DND-41 (cell line): ENCODE results near the gene TTC13.

ENCODE experiments used
- ATAC-seq: fragments of 200-7000 bp; cut with Tn5 transposase; 3 replicates; pipeline ENCODE4 v1.9.1; 2021; ENCODE audit warnings: low read depth; ENCODE audit not compliant: insufficient read depth
- DNase-seq: peaks from one replicate; pipeline ENCODE4 v3.0.0-alpha.2; 2020
- H2AFZ ChIP-seq: 2 replicates; pipeline ENCODE4 v1.6.0; 2012; ENCODE audit warnings: low read depth, low read length
- H3K27ac ChIP-seq: 2 replicates; pipeline ENCODE4 v1.5.1; 2012; ENCODE audit warnings: low read length, inconsistent platforms
- H3K27me3 ChIP-seq: fragments of 200-600 bp; sonication (generic); 2 replicates; pipeline ENCODE4 v1.6.0; 2012; ENCODE audit warnings: low read length, mild to moderate bottlenecking, inconsistent platforms; ENCODE audit not compliant: insufficient read depth, poor library complexity
- H3K36me3 ChIP-seq: 2 replicates; pipeline ENCODE4 v1.5.1; 2012; ENCODE audit warnings: low read length, inconsistent platforms; ENCODE audit not compliant: insufficient read depth
- H3K4me1 ChIP-seq: 2 replicates; pipeline ENCODE4 v1.5.1; 2012; ENCODE audit warnings: mild to moderate bottlenecking, low read length; ENCODE audit not compliant: insufficient read depth
- H3K4me2 ChIP-seq: 2 replicates; pipeline ENCODE4 v1.6.0; 2012; ENCODE audit warnings: mild to moderate bottlenecking, moderate library complexity, low read length, inconsistent platforms; ENCODE audit not compliant: insufficient read depth
- H3K4me3 ChIP-seq, 2 experiments: fragments of 200-600 bp in 1 of 2; shearing (Covaris generic) in 1 of 2; 2 replicates each; pipeline ENCODE4 v1.5.1; 2012 to 2016; ENCODE audit warnings: inconsistent platforms in 2 of 2, low read length in 2 of 2, mild to moderate bottlenecking in 2 of 2, low read depth in 1 of 2, moderate library complexity in 1 of 2
- H3K79me2 ChIP-seq: 2 replicates; pipeline ENCODE4 v1.6.0; 2012; ENCODE audit warnings: low read length, inconsistent platforms; ENCODE audit not compliant: insufficient read depth
- H3K9ac ChIP-seq: 2 replicates; pipeline ENCODE4 v1.6.0; 2012; ENCODE audit warnings: low read depth, mild to moderate bottlenecking, inconsistent platforms, low read length, moderate library complexity
- H3K9me3 ChIP-seq: 2 replicates; pipeline ENCODE4 v1.5.1; 2012; ENCODE audit warnings: low read length, moderate library complexity, mild to moderate bottlenecking, inconsistent platforms; ENCODE audit not compliant: insufficient read depth, severe bottlenecking
- H4K20me1 ChIP-seq: 2 replicates; pipeline ENCODE4 v1.6.0; 2012; ENCODE audit warnings: low read length; ENCODE audit not compliant: insufficient read depth
- EZH2 ChIP-seq: IDR thresholded peaks from 3 replicates; pipeline ENCODE4 v1.6.1; 2012; ENCODE audit warnings: borderline replicate concordance, low read depth, mild to moderate bottlenecking, moderate library complexity, low read length, inconsistent platforms; ENCODE audit not compliant: severe bottlenecking
- TF ChIP-seq, protein P1 (sequence below): IDR thresholded peaks from 2 replicates; pipeline ENCODE4 v1.5.1; 2012; ENCODE audit warnings: borderline replicate concordance, low read length, moderate library complexity, mild to moderate bottlenecking; ENCODE audit not compliant: poor library complexity, severe bottlenecking; ENCODE audit errors: extremely low read depth

Gene TTC13

DNA sequence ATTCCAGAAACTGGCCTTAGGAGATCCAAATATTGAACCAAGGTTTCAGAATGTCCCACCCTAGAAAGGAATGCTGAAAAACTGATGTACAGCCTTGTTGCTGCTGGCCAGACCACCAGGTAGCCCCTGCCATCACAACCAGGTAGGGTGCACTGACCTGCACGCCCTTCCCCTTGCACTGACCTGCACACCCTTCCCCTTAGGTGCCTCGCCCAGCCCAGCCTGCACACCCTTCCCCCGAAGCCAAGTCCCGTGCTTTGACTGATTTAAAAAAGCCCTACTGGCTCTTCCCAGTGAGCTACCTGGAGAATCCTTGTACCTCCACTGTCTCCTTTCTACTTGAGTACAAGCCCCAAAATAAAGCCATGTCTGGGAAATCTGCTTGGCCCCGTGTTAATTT, 84.0 kb downstream of the TTC13 start:
- Histone ChIP-seq H2AFZ (no peak overlapping the region), H4K20me1 (no peaks in the 10 kb centered on the region)
- ATAC-seq: no peak

DNA sequence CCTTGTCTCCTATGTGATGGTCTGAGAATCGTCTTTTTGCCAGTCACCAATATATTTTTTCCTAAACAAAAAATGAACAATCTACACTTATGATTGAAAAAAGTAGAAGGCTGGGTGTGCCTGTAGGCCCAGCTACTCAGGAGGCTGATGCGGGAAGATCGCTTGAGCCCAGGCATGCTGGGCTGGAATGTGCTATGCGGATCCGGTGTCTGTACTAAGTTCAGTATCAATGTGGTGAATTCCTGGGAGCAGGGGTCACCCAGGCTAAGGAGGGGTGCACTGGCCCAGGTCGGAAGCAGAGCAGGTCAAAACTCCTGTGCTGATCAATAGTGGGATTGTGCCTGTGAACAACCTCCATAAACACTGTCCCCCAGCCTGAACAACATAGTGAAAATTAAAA, 84.6 kb downstream of the TTC13 start:
- Histone ChIP-seq H3K9me3 (no peaks in the 10 kb centered on the region), H3K4me2 (no peak overlapping the region), H3K79me2 (no peaks in the 10 kb centered on the region), H3K27me3 (peaks cover 5% of the 10 kb centered on the region), H4K20me1 (no peaks in the 10 kb centered on the region), H3K4me3 (no peak overlapping the region), H3K4me1 (no peaks in the 10 kb centered on the region), H3K27ac (no peak overlapping the region), H3K9ac (no peak overlapping the region), H3K36me3 (no peaks in the 10 kb centered on the region), H2AFZ (no peak overlapping the region)
- ATAC-seq (no peak), DNase-seq (no peak)
- TF ChIP-seq, protein P1, sequence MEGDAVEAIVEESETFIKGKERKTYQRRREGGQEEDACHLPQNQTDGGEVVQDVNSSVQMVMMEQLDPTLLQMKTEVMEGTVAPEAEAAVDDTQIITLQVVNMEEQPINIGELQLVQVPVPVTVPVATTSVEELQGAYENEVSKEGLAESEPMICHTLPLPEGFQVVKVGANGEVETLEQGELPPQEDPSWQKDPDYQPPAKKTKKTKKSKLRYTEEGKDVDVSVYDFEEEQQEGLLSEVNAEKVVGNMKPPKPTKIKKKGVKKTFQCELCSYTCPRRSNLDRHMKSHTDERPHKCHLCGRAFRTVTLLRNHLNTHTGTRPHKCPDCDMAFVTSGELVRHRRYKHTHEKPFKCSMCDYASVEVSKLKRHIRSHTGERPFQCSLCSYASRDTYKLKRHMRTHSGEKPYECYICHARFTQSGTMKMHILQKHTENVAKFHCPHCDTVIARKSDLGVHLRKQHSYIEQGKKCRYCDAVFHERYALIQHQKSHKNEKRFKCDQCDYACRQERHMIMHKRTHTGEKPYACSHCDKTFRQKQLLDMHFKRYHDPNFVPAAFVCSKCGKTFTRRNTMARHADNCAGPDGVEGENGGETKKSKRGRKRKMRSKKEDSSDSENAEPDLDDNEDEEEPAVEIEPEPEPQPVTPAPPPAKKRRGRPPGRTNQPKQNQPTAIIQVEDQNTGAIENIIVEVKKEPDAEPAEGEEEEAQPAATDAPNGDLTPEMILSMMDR: no peak
- TF ChIP-seq EZH2: no peak

More for the DNA sequence above, 84.0 kb downstream of the TTC13 start:
- H3K4me1 ChIP-seq: no peaks in the 10 kb centered on the region
- H3K27me3 ChIP-seq: peaks cover 5% of the 10 kb centered on the region
- no peak for TF ChIP-seq EZH2
- TF ChIP-seq, protein P1: no peak
- H3K9me3 ChIP-seq: no peaks in the 10 kb centered on the region
- no peak overlapping the region for H3K4me3 ChIP-seq
- no peak for DNase-seq
- H3K9ac ChIP-seq: no peak overlapping the region
- no peak overlapping the region for H3K4me2 ChIP-seq
- no peaks in the 10 kb centered on the region for H3K36me3 ChIP-seq
- no peak overlapping the region for H3K27ac ChIP-seq
- no peaks in the 10 kb centered on the region for H3K79me2 ChIP-seq

DNA sequence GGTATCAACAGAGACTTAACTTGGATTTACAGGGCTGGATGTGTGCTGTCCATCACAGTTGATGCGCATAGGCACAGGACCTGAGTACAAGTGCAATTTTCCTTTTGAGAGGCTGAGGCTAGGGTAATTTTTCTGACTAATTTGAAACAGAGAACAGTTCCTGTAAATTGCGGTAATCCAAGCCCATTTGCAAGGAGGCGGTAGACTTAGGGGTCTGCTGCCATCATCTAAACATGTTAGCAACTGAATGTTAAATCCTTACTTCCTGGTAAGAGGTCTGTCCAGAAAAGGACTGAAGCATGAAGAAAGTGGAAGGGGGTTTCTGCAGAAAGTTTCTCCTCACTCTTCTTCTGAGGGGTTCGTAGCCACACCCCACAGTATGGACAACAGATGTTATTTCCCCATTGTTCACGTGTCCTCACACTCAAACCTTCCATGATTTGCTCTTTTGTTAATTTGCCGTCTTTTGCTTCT, 86.6 kb downstream of the TTC13 start:
- Histone ChIP-seq H3K36me3 (no peaks in the 10 kb centered on the region), H2AFZ (no peak overlapping the region), H3K9me3 (no peaks in the 10 kb centered on the region), H3K79me2 (no peaks in the 10 kb centered on the region), H4K20me1 (no peaks in the 10 kb centered on the region), H3K9ac (no peak overlapping the region), H3K27ac (no peak overlapping the region), H3K4me1 (no peaks in the 10 kb centered on the region), H3K4me2 (no peak overlapping the region), H3K4me3 (no peak overlapping the region), H3K27me3 (peaks cover 5% of the 10 kb centered on the region)
- DNase-seq (no peak), ATAC-seq (no peak)
- TF ChIP-seq, protein P1: no peak
- TF ChIP-seq EZH2: no peak

- DNase-seq (no peak), ATAC-seq (no peak)
- H3K4me2 ChIP-seq: no peak overlapping the region
- TF ChIP-seq, protein P1: no peak
- no peak for TF ChIP-seq EZH2
- no peak overlapping the region; the same call in 1 of the 2 replicates for H2AFZ ChIP-seq
- H3K9ac ChIP-seq: no peak overlapping the region
- H3K4me1 ChIP-seq: no peaks in the 10 kb centered on the region
- no peaks in the 10 kb centered on the region for H3K79me2 ChIP-seq
- H3K4me3 ChIP-seq: no peak overlapping the region
- no peaks in the 10 kb centered on the region for H4K20me1 ChIP-seq
- no peak overlapping the region for H3K27ac ChIP-seq
- peaks cover 5% of the 10 kb centered on the region for H3K27me3 ChIP-seq
- H3K9me3 ChIP-seq: no peaks in the 10 kb centered on the region
- no peaks in the 10 kb centered on the region for H3K36me3 ChIP-seq
Observed at GRCh38 chr1:230891413-230891812, 87.2 kb downstream of the TTC13 start.
